MM.1S (cell line): ENCODE measurements around the gene UGT3A1.

Experiments used
- DNase-seq: peaks from one replicate; pipeline ENCODE4 v3.0.0-alpha.2; 2015
- H2AFZ ChIP-seq: fragments of 300-600 bp; sonication (generic); 2 replicates; pipeline ENCODE4 v1.6.0; 2016; ENCODE audit warnings: antibody characterized with exemption, low read length
- H3F3A ChIP-seq: fragments of 300-600 bp; sonication (generic); 2 replicates; pipeline ENCODE4 v1.6.1; 2016; ENCODE audit warnings: mild to moderate bottlenecking, antibody characterized with exemption, low read length, moderate library complexity, mixed read lengths; ENCODE audit not compliant: insufficient read depth
- H3K27ac ChIP-seq: fragments of 300-600 bp; sonication (generic); 2 replicates; pipeline ENCODE4 v1.5.1; 2016; ENCODE audit warnings: mild to moderate bottlenecking, low read length
- H3K27me3 ChIP-seq: fragments of 300-600 bp; sonication (generic); replicated peaks from 2 replicates; pipeline ENCODE4 v1.6.0; 2016; ENCODE audit warnings: low read length; ENCODE audit not compliant: insufficient read depth
- H3K36me3 ChIP-seq: fragments of 300-600 bp; sonication (generic); replicated peaks from 2 replicates; pipeline ENCODE4 v1.6.1; 2016; ENCODE audit warnings: mild to moderate bottlenecking, low read length, mixed read lengths; ENCODE audit not compliant: insufficient read depth
- H3K4me1 ChIP-seq: fragments of 300-600 bp; sonication (generic); 2 replicates; pipeline ENCODE4 v1.6.1; 2016; ENCODE audit warnings: low read length, mixed read lengths
- H3K4me2 ChIP-seq: fragments of 300-600 bp; sonication (generic); 2 replicates; pipeline ENCODE4 v1.6.0; 2016; ENCODE audit warnings: low read depth, low read length
- H3K4me3 ChIP-seq: fragments of 300-600 bp; sonication (generic); 2 replicates; pipeline ENCODE4 v1.5.1; 2016; ENCODE audit warnings: low read length, mixed read lengths
- H3K79me2 ChIP-seq: fragments of 300-600 bp; sonication (generic); 2 replicates; pipeline ENCODE4 v1.6.1; 2016; ENCODE audit warnings: mixed run types, low read length, mixed read lengths
- H3K9ac ChIP-seq: fragments of 300-600 bp; sonication (generic); 2 replicates; pipeline ENCODE4 v1.6.1; 2016; ENCODE audit warnings: low read length, mixed read lengths
- H3K9me2 ChIP-seq: fragments of 300-600 bp; sonication (generic); replicated peaks from 2 replicates; pipeline ENCODE4 v1.6.1; 2016; ENCODE audit warnings: mild to moderate bottlenecking, low read length, mixed read lengths; ENCODE audit not compliant: insufficient read depth
- H3K9me3 ChIP-seq: fragments of 300-600 bp; sonication (generic); replicated peaks from 2 replicates; pipeline ENCODE4 v1.6.1; 2016; ENCODE audit warnings: mild to moderate bottlenecking, low read length, mixed read lengths; ENCODE audit not compliant: insufficient read depth
- H4K20me1 ChIP-seq: fragments of 300-600 bp; sonication (generic); 2 replicates; pipeline ENCODE4 v1.6.1; 2016; ENCODE audit warnings: mild to moderate bottlenecking, low read length, moderate library complexity, mixed read lengths; ENCODE audit not compliant: insufficient read depth
- CTCF ChIP-seq: fragments of 300-600 bp; sonication (generic); IDR thresholded peaks from 2 replicates; pipeline ENCODE4 v1.5.1; 2016; ENCODE audit warnings: antibody characterized with exemption, low read length, mixed read lengths
- EZH2 ChIP-seq: fragments of 300-600 bp; sonication (generic); optimal IDR thresholded peaks from 2 replicates; pipeline ENCODE3; 2017; ENCODE audit warnings: low read depth, mild to moderate bottlenecking, antibody characterized with exemption, low read length, mixed read lengths
- EZH2phosphoT487 ChIP-seq: fragments of 300-600 bp; sonication (generic); IDR thresholded peaks from 2 replicates; pipeline ENCODE4 v1.6.1; 2018; ENCODE audit warnings: antibody characterized with exemption, low read length

Gene UGT3A1

DNA sequence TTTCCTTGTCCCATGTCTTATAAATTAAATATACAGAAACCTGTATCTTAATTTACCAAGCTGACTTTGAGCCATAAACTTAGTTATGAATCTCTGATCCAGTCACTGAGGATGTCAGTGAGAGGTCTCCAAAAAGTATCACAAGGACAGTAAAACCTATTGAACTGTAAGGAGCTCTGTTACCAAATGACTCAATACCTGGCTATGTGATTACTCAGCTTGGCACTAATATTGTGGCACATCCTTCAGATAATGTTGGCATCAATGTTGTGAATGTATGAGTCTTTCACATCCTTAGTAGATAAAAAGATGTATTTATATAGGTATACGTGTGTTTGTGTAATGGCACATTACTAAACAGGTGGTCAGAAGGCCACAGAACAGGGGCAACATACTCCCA lies 34.8 kb downstream of the UGT3A1 start:
- no peak overlapping the region for H3K4me2 ChIP-seq
- no peak overlapping the region for H3K27ac ChIP-seq
- no peaks in the 10 kb centered on the region for H3F3A ChIP-seq
- no peaks in the 10 kb centered on the region for H3K36me3 ChIP-seq
- H4K20me1 ChIP-seq = no peaks in the 10 kb centered on the region
- TF ChIP-seq CTCF (no peak), EZH2 (no peak), EZH2phosphoT487 (no peak)
- no peak overlapping the region for H3K4me3 ChIP-seq
- H3K9me3 ChIP-seq = no peaks in the 10 kb centered on the region
- no peaks in the 10 kb centered on the region for H3K27me3 ChIP-seq
- H3K4me1 ChIP-seq = no peaks in the 10 kb centered on the region
- no peak for DNase-seq
- no peaks in the 10 kb centered on the region for H3K79me2 ChIP-seq
- no peaks in the 10 kb centered on the region for H3K9me2 ChIP-seq
- no peak overlapping the region for H2AFZ ChIP-seq
- H3K9ac ChIP-seq = no peak overlapping the region

DNA sequence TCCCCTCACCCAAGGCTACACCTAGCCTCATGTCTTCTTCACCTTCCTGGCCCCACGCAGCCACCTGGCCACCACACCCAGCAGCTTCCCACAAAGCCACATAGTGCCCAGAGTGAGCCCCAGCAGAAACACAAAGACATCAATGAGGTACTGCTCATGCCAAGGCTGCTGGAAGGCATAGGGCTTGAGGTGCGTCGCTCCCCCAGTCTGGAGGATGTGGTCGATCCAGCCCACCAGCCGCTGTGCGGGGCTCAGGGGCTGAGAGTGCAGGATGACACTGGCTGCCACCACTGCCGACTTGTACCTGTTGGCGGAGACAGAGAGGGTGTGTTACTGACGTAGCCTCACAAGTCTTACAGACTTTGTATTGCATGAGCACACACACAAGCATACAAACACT lies 37.0 kb downstream of the UGT3A1 start:
- H3K4me2 ChIP-seq = no peak overlapping the region
- H3K79me2 ChIP-seq = no peaks in the 10 kb centered on the region
- no peaks in the 10 kb centered on the region for H3K27me3 ChIP-seq
- no peak overlapping the region for H2AFZ ChIP-seq
- H3K4me3 ChIP-seq = no peak overlapping the region
- H3K27ac ChIP-seq = no peak overlapping the region
- no peaks in the 10 kb centered on the region for H3K9me2 ChIP-seq
- no peaks in the 10 kb centered on the region for H3K4me1 ChIP-seq
- TF ChIP-seq CTCF (no peak), EZH2 (no peak), EZH2phosphoT487 (no peak)
- H4K20me1 ChIP-seq = no peaks in the 10 kb centered on the region
- no peaks in the 10 kb centered on the region for H3K36me3 ChIP-seq
- DNase-seq = no peak
- no peaks in the 10 kb centered on the region for H3K9me3 ChIP-seq
- H3K9ac ChIP-seq = no peak overlapping the region
- H3F3A ChIP-seq = no peaks in the 10 kb centered on the region

- no peaks in the 10 kb centered on the region for H3F3A ChIP-seq
- no peak overlapping the region for H3K27ac ChIP-seq
- no peak overlapping the region for H2AFZ ChIP-seq
- no peaks in the 10 kb centered on the region for H3K27me3 ChIP-seq
- no peaks in the 10 kb centered on the region for H3K36me3 ChIP-seq
- no peaks in the 10 kb centered on the region for H3K9me3 ChIP-seq
- H3K4me1 ChIP-seq = no peaks in the 10 kb centered on the region
- no peaks in the 10 kb centered on the region for H3K9me2 ChIP-seq
- H3K4me3 ChIP-seq = no peak overlapping the region
- no peak for DNase-seq
- no peaks in the 10 kb centered on the region for H3K79me2 ChIP-seq
- no peak overlapping the region for H3K9ac ChIP-seq
- no peaks in the 10 kb centered on the region for H4K20me1 ChIP-seq
- TF ChIP-seq EZH2phosphoT487 (no peak), CTCF (no peak), EZH2 (no peak)
- no peak overlapping the region for H3K4me2 ChIP-seq
Observed at GRCh38 chr5:35947085-35947484, 44.1 kb downstream of the UGT3A1 start.

DNA sequence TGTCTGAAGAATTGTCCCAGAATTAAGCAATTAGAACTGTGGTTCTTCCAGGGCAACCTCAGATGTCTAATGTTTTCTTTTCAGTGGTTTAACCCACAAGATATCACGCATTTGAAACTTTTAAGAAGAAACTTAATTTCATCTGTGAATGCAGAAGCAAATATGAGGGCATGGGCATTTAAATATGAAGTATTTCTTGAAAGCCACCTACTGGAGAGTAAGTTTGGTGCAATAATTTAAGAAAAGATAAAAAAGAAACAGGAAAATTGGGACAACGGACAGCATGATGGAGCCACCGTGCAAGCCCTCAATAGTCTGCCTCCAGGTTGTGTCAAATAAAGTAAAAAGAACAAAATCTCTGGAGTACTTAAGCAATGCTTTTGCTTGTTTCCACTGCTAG lies 51.6 kb downstream of the UGT3A1 start:
- no peak for DNase-seq
- no peaks in the 10 kb centered on the region for H3K36me3 ChIP-seq
- no peak overlapping the region for H2AFZ ChIP-seq
- H3K4me1 ChIP-seq = no peaks in the 10 kb centered on the region
- no peaks in the 10 kb centered on the region for H3K27me3 ChIP-seq
- no peak overlapping the region for H3K27ac ChIP-seq
- no peaks in the 10 kb centered on the region for H3F3A ChIP-seq
- H3K9me2 ChIP-seq = no peaks in the 10 kb centered on the region
- no peak overlapping the region for H3K9ac ChIP-seq
- H4K20me1 ChIP-seq = no peaks in the 10 kb centered on the region
- no peak overlapping the region for H3K4me2 ChIP-seq
- no peak for TF ChIP-seq CTCF
- no peak for TF ChIP-seq EZH2
- no peak for TF ChIP-seq EZH2phosphoT487
- no peaks in the 10 kb centered on the region for H3K79me2 ChIP-seq
- H3K9me3 ChIP-seq = no peaks in the 10 kb centered on the region
- H3K4me3 ChIP-seq = no peak overlapping the region
